HepG2 (cell line): ENCODE results near the gene TOPBP1. TPM values are rescaled to one million over a fixed set of nuclear protein-coding genes. Genes with fewer than 3 reads are reported as not detected.

ENCODE experiments used
- ARID2 ChIP-seq: sonication (generic); formaldehyde crosslinking; IDR thresholded peaks from 2 replicates; pipeline ENCODE4 v1.8.1; 2022; ENCODE audit warnings: mild to moderate bottlenecking, missing genetic modification reagents, borderline replicate concordance
- EZH2 ChIP-seq: conservative IDR thresholded peaks from 2 replicates; pipeline ENCODE4 v1.6.1; 2012; ENCODE audit warnings: mild to moderate bottlenecking, low read depth, low read length, moderate library complexity
- KDM1A ChIP-seq: IDR thresholded peaks from 2 replicates; pipeline ENCODE4 v1.6.1; 2016; ENCODE audit warnings: missing compliant biosample characterization
- KLF11 ChIP-seq: IDR thresholded peaks from 2 replicates; pipeline ENCODE4 v1.6.1; 2016; ENCODE audit warnings: missing compliant biosample characterization
- NR2C2 ChIP-seq: sonication (generic); formaldehyde crosslinking; IDR thresholded peaks from 2 replicates; pipeline ENCODE4 v1.4.0; 2020; ENCODE audit warnings: missing genetic modification reagents, mild to moderate bottlenecking, moderate library complexity, borderline replicate concordance
- XRCC5 ChIP-seq: fragments of 200-400 bp; formaldehyde crosslinking; optimal IDR thresholded peaks from 2 replicates; pipeline ENCODE3; 2017; ENCODE audit warnings: mild to moderate bottlenecking, low read length
- ZC3H4 ChIP-seq: sonication (generic); formaldehyde crosslinking; IDR thresholded peaks from 2 replicates; pipeline ENCODE4 v1.4.0; 2020; ENCODE audit warnings: missing genetic modification reagents, borderline replicate concordance
- ZFP36L1 ChIP-seq: sonication (generic); formaldehyde crosslinking; IDR thresholded peaks from 2 replicates; pipeline ENCODE4 v1.8.0; 2022; ENCODE audit warnings: mild to moderate bottlenecking, missing genetic modification reagents, moderate library complexity
- ZNF274 ChIP-seq: sonication (generic); formaldehyde crosslinking; IDR thresholded peaks from 2 replicates; pipeline ENCODE4 v1.5.1; 2020; ENCODE audit warnings: mild to moderate bottlenecking, missing genetic modification reagents
- ZNF879 ChIP-seq: sonication (generic); formaldehyde crosslinking; IDR thresholded peaks from 2 replicates; pipeline ENCODE4 v1.8.1; 2023; ENCODE audit warnings: missing genetic modification reagents
- ZSCAN25 ChIP-seq: sonication (generic); formaldehyde crosslinking; IDR thresholded peaks from 2 replicates; pipeline ENCODE4 v1.8.0; 2022; ENCODE audit warnings: mild to moderate bottlenecking, missing genetic modification reagents
- polyA plus RNA-seq, 8 experiments: library from polyadenylated mRNA; depleted of rRNA in 3 of 8; stranded (reverse) in 7 of 8; unstranded in 1 of 8; fragments of >200 nt; fragmentation: Illumina TruSeq in 4 of 8; extraction: Trizol in 4 of 8; gene quantifications; 2 replicates each; pipeline versions ENCODE4 v1.2.1 to v1.2.3, GENCODE V29; 2011 to 2016; ENCODE audit warnings: low read depth in 4 of 8, missing spikeins in 1 of 8, mixed read lengths in 1 of 8; ENCODE audit not compliant: insufficient read depth in 1 of 8
- total RNA-seq, 5 experiments: library from RNA; depleted of rRNA; stranded (reverse); fragments of >200 nt; fragmentation: Illumina TruSeq; extraction: Trizol; gene quantifications; 2 replicates each; pipeline ENCODE4 v1.2.3, GENCODE V29; 2016; ENCODE audit warnings: low read depth in 1 of 5
- TF ChIP-seq, protein P1 (sequence below): sonication (generic); formaldehyde crosslinking; IDR thresholded peaks from 2 replicates; pipeline ENCODE4 v1.4.0; 2020; ENCODE audit warnings: missing genetic modification reagents, low read depth, mild to moderate bottlenecking, borderline replicate concordance
- TF ChIP-seq, protein P2 (sequence below): sonication (generic); formaldehyde crosslinking; conservative IDR thresholded peaks from 2 replicates; pipeline ENCODE4 v1.4.0; 2020; ENCODE audit warnings: missing genetic modification reagents
- TF ChIP-seq, protein P3 (sequence below): sonication (generic); formaldehyde crosslinking; IDR thresholded peaks from 2 replicates; pipeline ENCODE4 v1.8.0; 2022; ENCODE audit warnings: mild to moderate bottlenecking, missing genetic modification reagents, borderline replicate concordance
- TF ChIP-seq, protein P4 (sequence below): sonication (generic); formaldehyde crosslinking; IDR thresholded peaks from 2 replicates; pipeline ENCODE4 v1.5.0; 2020; ENCODE audit warnings: missing genetic modification reagents
- TF ChIP-seq, protein P5 (sequence below): sonication (generic); formaldehyde crosslinking; IDR thresholded peaks from 2 replicates; pipeline ENCODE4 v1.4.0; 2020; ENCODE audit warnings: missing genetic modification reagents, borderline replicate concordance
- TF ChIP-seq, protein P6 (sequence below): sonication (generic); formaldehyde crosslinking; IDR thresholded peaks from 2 replicates; pipeline ENCODE4 v1.4.0; 2020; ENCODE audit warnings: missing genetic modification reagents
- TF ChIP-seq, protein P7 (sequence below): sonication (generic); formaldehyde crosslinking; IDR thresholded peaks from 2 replicates; pipeline ENCODE4 v1.8.0; 2022; ENCODE audit warnings: mild to moderate bottlenecking, missing genetic modification reagents
- TF ChIP-seq, protein P8 (sequence below): sonication (generic); formaldehyde crosslinking; IDR thresholded peaks from 2 replicates; pipeline ENCODE4 v1.8.1; 2022; ENCODE audit warnings: low read depth, mild to moderate bottlenecking, missing genetic modification reagents

Gene TOPBP1
- total and polyA plus RNA-seq, 2 of the 13 experiments (the other 11 are each of a cell fraction or from before 2014, with no cell fraction given) = 24.3 to 42.9 TPM

DNA sequence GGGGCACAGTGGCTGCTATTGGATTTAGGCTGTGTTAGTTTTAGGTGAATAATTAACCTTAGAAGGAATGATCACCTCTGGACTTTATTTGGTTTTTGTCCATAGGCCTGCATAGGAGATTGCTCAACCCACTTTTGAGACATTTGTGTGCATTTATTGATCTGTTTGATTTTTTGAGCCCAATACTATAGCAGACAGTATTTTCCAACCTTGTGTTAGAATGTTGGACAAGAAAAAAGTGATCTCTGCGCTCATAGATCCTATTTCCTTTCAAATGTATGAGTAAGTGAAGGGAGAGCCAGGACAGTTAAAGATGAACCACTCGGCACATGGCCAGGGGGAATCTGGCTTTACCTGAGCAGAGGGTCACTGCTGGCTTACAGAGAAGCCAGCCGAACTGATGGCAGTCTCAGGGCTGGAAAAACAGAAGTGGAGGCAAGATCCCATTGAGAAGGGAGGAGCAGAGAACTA lies 8.8 kb upstream of the TOPBP1 start (continued):
- peak; percentile 90; the same call in 1 of the 2 replicates for TF ChIP-seq ZFP36L1 (CRISPR knock-in tag)
- no peak for TF ChIP-seq ARID2 (CRISPR knock-in tag)
- TF ChIP-seq ZSCAN25 (CRISPR knock-in tag) = peak; percentile 60
- TF ChIP-seq, protein P1, sequence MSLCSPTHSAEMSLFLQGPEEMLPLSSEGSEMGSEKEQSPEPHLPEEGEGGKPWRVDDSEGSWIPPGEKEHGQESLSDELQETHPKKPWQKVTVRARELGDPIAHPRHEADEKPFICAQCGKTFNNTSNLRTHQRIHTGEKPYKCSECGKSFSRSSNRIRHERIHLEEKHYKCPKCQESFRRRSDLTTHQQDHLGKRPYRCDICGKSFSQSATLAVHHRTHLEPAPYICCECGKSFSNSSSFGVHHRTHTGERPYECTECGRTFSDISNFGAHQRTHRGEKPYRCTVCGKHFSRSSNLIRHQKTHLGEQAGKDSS (CRISPR knock-in tag) = 0 out of 2 replicates have a peak, but pooled peaks have one; percentile 37
- TF ChIP-seq, protein P2, sequence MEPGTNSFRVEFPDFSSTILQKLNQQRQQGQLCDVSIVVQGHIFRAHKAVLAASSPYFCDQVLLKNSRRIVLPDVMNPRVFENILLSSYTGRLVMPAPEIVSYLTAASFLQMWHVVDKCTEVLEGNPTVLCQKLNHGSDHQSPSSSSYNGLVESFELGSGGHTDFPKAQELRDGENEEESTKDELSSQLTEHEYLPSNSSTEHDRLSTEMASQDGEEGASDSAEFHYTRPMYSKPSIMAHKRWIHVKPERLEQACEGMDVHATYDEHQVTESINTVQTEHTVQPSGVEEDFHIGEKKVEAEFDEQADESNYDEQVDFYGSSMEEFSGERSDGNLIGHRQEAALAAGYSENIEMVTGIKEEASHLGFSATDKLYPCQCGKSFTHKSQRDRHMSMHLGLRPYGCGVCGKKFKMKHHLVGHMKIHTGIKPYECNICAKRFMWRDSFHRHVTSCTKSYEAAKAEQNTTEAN (CRISPR knock-in tag) = peak; percentile 90
- TF ChIP-seq, protein P3, sequence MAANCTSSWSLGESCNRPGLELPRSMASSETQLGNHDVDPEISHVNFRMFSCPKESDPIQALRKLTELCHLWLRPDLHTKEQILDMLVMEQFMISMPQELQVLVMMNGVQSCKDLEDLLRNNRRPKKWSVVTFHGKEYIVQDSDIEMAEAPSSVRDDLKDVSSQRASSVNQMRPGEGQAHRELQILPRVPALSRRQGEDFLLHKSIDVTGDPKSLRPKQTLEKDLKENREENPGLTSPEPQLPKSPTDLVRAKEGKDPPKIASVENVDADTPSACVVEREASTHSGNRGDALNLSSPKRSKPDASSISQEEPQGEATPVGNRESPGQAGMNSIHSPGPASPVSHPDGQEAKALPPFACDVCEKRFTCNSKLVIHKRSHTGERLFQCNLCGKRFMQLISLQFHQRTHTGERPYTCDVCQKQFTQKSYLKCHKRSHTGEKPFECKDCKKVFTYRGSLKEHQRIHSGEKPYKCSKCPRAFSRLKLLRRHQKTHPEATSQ (CRISPR knock-in tag) = no peak
- TF ChIP-seq, protein P4, sequence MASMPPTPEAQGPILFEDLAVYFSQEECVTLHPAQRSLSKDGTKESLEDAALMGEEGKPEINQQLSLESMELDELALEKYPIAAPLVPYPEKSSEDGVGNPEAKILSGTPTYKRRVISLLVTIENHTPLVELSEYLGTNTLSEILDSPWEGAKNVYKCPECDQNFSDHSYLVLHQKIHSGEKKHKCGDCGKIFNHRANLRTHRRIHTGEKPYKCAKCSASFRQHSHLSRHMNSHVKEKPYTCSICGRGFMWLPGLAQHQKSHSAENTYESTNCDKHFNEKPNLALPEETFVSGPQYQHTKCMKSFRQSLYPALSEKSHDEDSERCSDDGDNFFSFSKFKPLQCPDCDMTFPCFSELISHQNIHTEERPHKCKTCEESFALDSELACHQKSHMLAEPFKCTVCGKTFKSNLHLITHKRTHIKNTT (CRISPR knock-in tag) = no peak
- TF ChIP-seq ZC3H4 (CRISPR knock-in tag) = no peak
- TF ChIP-seq, protein P5, sequence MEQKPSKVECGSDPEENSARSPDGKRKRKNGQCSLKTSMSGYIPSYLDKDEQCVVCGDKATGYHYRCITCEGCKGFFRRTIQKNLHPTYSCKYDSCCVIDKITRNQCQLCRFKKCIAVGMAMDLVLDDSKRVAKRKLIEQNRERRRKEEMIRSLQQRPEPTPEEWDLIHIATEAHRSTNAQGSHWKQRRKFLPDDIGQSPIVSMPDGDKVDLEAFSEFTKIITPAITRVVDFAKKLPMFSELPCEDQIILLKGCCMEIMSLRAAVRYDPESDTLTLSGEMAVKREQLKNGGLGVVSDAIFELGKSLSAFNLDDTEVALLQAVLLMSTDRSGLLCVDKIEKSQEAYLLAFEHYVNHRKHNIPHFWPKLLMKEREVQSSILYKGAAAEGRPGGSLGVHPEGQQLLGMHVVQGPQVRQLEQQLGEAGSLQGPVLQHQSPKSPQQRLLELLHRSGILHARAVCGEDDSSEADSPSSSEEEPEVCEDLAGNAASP (CRISPR knock-in tag) = peak; percentile 96
- TF ChIP-seq EZH2 = no peak
- TF ChIP-seq, protein P6, sequence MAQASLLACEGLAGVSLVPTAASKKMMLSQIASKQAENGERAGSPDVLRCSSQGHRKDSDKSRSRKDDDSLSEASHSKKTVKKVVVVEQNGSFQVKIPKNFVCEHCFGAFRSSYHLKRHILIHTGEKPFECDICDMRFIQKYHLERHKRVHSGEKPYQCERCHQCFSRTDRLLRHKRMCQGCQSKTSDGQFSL (CRISPR knock-in tag) = no peak
- TF ChIP-seq, protein P7, sequence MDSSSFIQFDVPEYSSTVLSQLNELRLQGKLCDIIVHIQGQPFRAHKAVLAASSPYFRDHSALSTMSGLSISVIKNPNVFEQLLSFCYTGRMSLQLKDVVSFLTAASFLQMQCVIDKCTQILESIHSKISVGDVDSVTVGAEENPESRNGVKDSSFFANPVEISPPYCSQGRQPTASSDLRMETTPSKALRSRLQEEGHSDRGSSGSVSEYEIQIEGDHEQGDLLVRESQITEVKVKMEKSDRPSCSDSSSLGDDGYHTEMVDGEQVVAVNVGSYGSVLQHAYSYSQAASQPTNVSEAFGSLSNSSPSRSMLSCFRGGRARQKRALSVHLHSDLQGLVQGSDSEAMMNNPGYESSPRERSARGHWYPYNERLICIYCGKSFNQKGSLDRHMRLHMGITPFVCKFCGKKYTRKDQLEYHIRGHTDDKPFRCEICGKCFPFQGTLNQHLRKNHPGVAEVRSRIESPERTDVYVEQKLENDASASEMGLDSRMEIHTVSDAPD (CRISPR knock-in tag) = peak; percentile 72
- TF ChIP-seq KDM1A (CRISPR knock-in tag) = no peak
- TF ChIP-seq ZNF274 = no peak
- TF ChIP-seq, protein P8, sequence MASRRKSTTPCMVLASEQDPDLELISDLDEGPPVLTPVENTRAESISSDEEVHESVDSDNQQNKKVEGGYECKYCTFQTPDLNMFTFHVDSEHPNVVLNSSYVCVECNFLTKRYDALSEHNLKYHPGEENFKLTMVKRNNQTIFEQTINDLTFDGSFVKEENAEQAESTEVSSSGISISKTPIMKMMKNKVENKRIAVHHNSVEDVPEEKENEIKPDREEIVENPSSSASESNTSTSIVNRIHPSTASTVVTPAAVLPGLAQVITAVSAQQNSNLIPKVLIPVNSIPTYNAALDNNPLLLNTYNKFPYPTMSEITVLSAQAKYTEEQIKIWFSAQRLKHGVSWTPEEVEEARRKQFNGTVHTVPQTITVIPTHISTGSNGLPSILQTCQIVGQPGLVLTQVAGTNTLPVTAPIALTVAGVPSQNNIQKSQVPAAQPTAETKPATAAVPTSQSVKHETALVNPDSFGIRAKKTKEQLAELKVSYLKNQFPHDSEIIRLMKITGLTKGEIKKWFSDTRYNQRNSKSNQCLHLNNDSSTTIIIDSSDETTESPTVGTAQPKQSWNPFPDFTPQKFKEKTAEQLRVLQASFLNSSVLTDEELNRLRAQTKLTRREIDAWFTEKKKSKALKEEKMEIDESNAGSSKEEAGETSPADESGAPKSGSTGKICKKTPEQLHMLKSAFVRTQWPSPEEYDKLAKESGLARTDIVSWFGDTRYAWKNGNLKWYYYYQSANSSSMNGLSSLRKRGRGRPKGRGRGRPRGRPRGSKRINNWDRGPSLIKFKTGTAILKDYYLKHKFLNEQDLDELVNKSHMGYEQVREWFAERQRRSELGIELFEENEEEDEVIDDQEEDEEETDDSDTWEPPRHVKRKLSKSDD (CRISPR knock-in tag) = no peak
- TF ChIP-seq ZNF879 = 0 out of 2 replicates have a peak, but pooled peaks have one; percentile 68
- TF ChIP-seq NR2C2 (CRISPR knock-in tag) = peak; percentile 86
- TF ChIP-seq XRCC5 = no peak
- no peak for TF ChIP-seq KLF11 (CRISPR knock-in tag)
